Measurements from ENCODE around the gene CT47A7. TPM values are rescaled to one million over a fixed set of nuclear protein-coding genes. Genes with fewer than 3 reads are reported as not detected.
"Not testable (repeated sequence)": the region's sequence is repeated elsewhere in the genome, so short reads cannot be mapped to it uniquely, and the experiment has no call there.

The CT47A7 gene
- total RNA-seq: not detected

GRCh38 chrX:120956500-120956899, at the start of gene CT47A7:
Gene CT47A7, minus strand, starts transcription at chrX:120956600. Its CDS starts 255 bp downstream, at chrX:120956345.
- POLR2A ChIA-PET, CTCF ChIA-PET: not testable (repeated sequence)

- ChIA-PET POLR2A (no interaction called here), CTCF (no interaction called here)
Observed at GRCh38 chrX:121000589-121000988, 44.2 kb upstream of the CT47A7 start.

- CTCF ChIA-PET: no interaction called here
- POLR2A ChIA-PET: no interaction called here
Observed at GRCh38 chrX:120999413-120999812, 43.0 kb upstream of the CT47A7 start.

GRCh38 chrX:120985660-120986059, 29.3 kb upstream of the CT47A7 start, which contains the start of gene CT47A1:
Gene CT47A1, minus strand, starts transcription at chrX:120985760. Its CDS starts 231 bp downstream, at chrX:120985529.
- POLR2A ChIA-PET, CTCF ChIA-PET: not testable (repeated sequence)

Other genes with a start within 250 kb of the CT47A7 start
- not detected for gene CT47B1, start 80.7 kb downstream of the CT47A7 start, total RNA-seq
- gene CT47A11, start 19.4 kb downstream of the CT47A7 start, total RNA-seq: not detected
- not detected for gene CT47A10, start 14.6 kb downstream of the CT47A7 start, total RNA-seq
- gene CT47A9, start 9.7 kb downstream of the CT47A7 start, total RNA-seq: not detected
- not detected for gene CT47A8, start 4.9 kb downstream of the CT47A7 start, total RNA-seq
- not detected for gene CT47A6, start 4.9 kb upstream of the CT47A7 start, total RNA-seq
- not detected for gene CT47A5, start 9.7 kb upstream of the CT47A7 start, total RNA-seq
- not detected for gene CT47A4, start 14.6 kb upstream of the CT47A7 start, total RNA-seq
- gene CT47A3, start 19.5 kb upstream of the CT47A7 start, total RNA-seq: not detected
- not detected for gene CT47A2, start 24.3 kb upstream of the CT47A7 start, total RNA-seq
- gene CT47A1, start 29.2 kb upstream of the CT47A7 start, total RNA-seq: not detected
- gene GLUD2, start 91.0 kb upstream of the CT47A7 start, total RNA-seq: 1 to 10 TPM in 1 of 2 experiments, under 1 TPM in 1; 0.55 to 1.4 TPM

Measured in activated CD8-positive, alpha-beta memory T cell treated with anti-CD3 and anti-CD28 coated beads for 36 hours (primary cell).